NCI-H526 treated with DMSO at 0.1 percent for 48 hours (cell line): Measurements from ENCODE around the gene PRRT2.
"Not testable (repeated sequence)": the region's sequence is repeated elsewhere in the genome, so short reads cannot be mapped to it uniquely, and the experiment has no call there.

Experiments
- DNase-seq: peaks from one replicate; lab custom pipeline; 2025; lab: John Stamatoyannopoulos, UW

Gene PRRT2

DNA sequence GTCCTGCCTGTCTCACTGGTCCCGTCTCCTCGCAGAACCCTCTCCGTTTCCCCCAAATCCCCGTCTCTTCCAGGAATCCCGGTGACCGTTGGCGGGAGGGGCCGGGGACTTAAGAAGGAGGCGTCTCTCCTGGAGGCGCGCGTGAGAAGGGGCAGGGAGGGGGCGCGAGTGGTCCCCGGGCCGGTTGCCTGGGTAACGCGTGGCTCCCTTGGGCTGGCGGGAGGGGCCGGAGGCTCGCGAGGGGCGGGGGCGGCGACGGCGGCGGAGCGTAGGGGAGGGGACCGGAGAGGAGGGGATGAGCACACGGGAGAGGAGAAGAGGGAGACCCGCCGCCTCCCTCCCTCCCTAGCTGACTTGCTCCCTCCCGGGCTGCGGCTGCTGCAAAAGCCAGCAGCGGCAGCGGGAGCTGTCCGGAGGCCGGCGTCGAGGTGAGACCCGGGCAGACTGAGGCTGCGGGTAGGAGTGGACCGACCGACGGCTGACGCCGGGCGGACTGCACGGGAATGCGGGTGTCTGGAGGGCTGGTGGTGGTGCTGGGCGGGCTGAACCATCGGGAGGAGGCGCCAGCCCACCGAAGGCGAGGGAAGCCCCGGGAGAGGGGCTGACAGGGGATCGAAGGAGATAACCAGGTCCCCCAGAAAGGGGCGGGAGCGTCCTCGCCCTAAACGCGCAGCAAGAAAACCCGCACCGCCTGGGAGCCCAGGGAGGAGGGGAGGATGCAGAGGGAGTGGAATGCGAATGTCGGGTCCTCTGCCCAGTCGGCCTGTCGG is at the start of gene PRRT2:
Gene PRRT2 (plus strand): TSS at position 298 of the 770 bp plus-strand sequence. CDS start 862 bp downstream, outside the sequence.
- DNase-seq: peak; percentile 76

- DNase-seq: no peak
These were observed 48.7 kb upstream of the PRRT2 start for GRCh38 chr16:29763326-29763725.

- DNase-seq: peak; percentile 45
These were observed 46.6 kb upstream of the PRRT2 start for GRCh38 chr16:29765167-29766032.

GRCh38 chr16:29766571-29766970 is 45.4 kb upstream of the PRRT2 start:
- no peak for DNase-seq

- no peak for DNase-seq
These were observed 44.9 kb upstream of the PRRT2 start for GRCh38 chr16:29767062-29767461.

DNA sequence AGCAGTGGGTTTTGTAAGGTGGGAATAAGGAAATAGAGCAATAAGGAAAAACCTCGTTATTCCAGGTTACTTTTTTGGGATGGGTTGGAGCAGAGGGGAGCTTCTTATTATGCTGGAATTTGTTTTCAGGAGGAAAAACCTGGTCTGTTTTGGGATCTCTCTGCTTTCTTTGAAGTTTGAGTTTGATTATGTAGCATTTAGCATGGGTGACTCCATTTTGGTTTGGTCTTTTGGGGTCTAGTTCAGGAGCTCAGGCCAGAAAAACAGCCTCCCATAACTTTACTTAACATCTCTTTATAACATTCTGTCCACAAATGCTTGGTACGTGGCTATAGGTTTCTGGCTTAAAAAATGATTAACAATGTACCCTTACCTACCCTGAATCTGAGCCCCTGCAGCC is 42.5 kb upstream of the PRRT2 start:
- no peak for DNase-seq

GRCh38 chr16:29770250-29770929 is 41.6 kb upstream of the PRRT2 start:
- no peak for DNase-seq

DNA sequence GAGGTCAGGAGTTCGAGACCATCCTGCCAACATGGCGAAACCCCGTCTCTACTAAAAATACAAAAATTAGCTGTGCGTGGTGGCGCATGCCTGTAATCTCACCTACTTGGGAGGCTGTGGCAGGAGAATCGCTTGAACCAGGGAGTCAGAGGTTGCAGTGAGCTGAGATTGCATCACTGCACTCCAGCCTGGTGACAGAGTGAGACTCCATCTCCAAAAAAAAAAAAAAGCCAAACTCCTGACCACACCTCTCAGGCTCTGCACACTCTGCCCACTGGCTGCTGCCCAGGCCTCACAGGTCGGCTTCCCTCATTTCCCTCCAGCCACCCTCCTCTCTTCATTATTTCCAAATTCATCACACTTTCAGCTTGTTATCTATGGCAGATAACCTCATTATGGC is 39.7 kb upstream of the PRRT2 start:
- not testable (repeated sequence) for DNase-seq

DNA sequence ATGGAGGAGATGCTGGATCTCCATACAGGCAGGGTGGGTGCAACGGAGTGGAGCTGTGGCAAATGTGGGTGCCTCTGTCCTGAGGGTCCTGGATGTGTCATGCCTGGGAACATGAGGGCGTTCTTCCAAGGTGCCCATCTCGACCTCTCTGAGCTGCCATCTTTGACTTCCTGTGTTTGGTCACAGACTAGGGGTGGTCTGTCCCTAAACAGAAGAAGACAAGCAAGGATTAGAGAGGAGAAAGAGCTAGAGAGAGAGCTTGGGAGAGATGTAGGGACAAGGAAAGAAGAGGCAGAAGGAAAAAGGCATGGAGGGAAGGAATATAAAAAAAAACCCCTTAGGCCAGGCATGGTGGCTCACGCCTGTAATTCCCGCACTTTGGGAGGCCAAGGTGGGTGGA is 37.3 kb upstream of the PRRT2 start:
- DNase-seq: no peak

GRCh38 chr16:29775742-29776408 is 36.1 kb upstream of the PRRT2 start:
- no peak for DNase-seq

DNA sequence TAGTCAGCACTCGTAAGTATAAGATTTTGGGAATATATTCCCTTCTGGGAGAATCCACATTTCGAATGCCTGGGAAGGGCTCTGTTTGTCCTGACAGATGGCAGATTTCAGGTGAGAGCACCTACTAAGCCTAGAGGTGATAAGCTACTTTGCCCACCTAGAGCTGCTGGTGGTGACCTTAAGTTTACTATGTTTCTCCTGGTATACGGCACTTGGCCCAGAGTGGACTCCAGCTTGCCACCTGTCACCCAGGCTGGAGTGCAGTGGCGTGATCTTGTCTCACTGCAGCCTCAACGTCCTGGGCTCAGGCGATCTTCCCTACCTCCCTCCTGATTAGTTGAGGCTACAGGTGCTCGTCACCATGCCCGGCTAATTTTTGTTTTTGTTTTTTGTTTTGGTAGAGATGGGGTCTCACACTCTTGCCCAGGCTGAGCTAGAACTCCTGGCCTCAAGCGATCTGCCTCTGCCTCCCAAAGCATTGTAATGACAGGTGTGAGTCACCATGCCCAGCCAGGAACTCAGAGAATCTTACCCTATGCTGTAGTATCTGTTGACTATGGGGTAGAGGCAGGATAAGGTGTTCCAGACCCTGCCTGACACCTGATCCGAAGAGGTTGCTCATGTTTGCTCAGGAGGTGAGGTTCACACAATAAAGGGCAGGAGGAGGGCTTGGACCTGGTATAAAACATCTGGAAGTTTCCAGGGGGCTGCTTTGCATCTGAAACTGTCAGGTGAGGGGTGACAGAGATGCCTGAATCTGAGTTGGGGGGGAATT is 34.2 kb upstream of the PRRT2 start, which contains the start of gene ZG16:
Gene ZG16 (plus strand): TSS at position 681 of the 775 bp plus-strand sequence. CDS start 1,011 bp downstream, outside the sequence.
- DNase-seq: no peak

- DNase-seq: no peak
These were observed 32.5 kb upstream of the PRRT2 start for GRCh38 chr16:29779474-29779873.

- DNase-seq: not testable (repeated sequence)
These were observed 28.7 kb upstream of the PRRT2 start for GRCh38 chr16:29783094-29783953.

DNA sequence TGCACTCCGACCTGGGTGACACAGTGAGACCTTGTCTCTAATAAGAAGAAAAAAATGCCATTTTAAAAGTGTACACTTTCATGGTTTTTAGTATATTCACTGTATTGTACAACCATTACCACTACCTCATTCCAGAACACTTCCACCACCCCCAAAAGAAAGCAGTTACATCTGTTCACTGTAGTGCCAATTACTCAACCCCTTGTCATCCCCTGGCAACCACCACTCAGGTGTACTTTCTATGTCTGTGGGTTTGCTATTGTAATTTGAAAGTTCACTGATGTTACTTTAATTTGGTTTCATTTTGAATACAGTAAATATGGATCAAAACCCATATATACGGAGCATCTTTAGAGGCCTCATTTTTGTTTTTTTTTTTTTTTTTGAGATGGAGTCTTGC is 27.8 kb upstream of the PRRT2 start:
- no peak for DNase-seq

- no peak for DNase-seq
These were observed 27.0 kb upstream of the PRRT2 start for GRCh38 chr16:29784901-29785500.

DNA sequence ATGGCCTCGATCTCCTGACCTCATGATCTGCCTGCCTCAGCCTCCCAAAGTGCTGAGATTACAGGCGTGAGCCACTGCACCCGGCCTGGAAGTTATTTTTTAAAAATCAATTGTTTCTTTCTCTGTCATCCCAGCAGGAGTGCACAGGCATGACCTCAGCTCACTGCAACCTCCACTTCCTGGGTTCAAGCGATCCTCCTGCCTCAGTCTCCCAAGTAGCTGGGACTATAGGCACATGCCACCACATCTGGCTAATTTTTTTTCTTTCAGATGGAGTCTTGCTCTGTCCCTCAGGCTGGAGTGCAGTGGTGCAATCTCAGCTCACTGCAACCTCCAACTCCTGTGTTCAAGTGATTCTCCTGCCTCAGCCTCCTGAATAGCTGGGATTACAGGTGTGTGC is 24.8 kb upstream of the PRRT2 start:
- not testable (repeated sequence) for DNase-seq

DNA sequence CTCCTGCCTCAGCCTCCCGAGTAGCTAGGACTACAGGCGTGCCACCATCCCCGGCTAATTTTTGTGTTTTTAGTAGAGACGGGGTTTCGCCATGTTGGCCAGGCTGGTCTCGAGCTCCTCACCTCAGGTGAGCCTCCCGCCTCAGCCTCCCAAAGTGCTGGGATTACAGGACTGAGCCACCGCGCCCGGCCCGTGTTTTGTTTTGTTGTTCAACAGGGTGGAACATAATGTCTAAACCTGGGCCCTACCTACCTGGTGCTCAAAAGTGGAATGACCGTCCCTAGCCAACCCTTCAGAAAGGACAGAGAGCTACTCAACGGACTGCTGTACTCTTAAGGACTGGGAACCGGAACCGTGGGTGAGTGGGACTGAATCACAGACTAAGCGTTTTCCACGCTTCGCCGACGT is 22.2 kb upstream of the PRRT2 start:
- DNase-seq: no peak

- DNase-seq: peak; percentile 96
These were observed 21.6 kb upstream of the PRRT2 start, which contains the start of gene KIF22 for GRCh38 chr16:29790183-29790948. Gene KIF22, plus strand, starts transcription at chr16:29790751. Its CDS starts 9 bp downstream, at chr16:29790760.
